Smooth muscle cell (in vitro differentiated cells): ENCODE measurements around the gene MBP. TPM values are rescaled to one million over a fixed set of nuclear protein-coding genes. Genes with fewer than 3 reads are reported as not detected.

ENCODE experiments used
- DNase-seq: peaks from one replicate; lab custom pipeline; 2025; ENCODE audit not compliant: unreplicated experiment; lab: John Stamatoyannopoulos, UW
- H2AFZ ChIP-seq: fragments of 200-600 bp; sonication (generic); 2 replicates; pipeline ENCODE4 v1.6.0; 2016; ENCODE audit warnings: antibody characterized with exemption, low read depth, mild to moderate bottlenecking
- H3F3A ChIP-seq: fragments of 200-600 bp; sonication (generic); 2 replicates; pipeline ENCODE4 v1.6.0; 2017; ENCODE audit warnings: antibody characterized with exemption, low read depth
- H3K27ac ChIP-seq: fragments of 200-600 bp; sonication (generic); 2 replicates; pipeline ENCODE4 v1.5.1; 2016; ENCODE audit warnings: low read depth, mild to moderate bottlenecking
- H3K27me3 ChIP-seq: fragments of 200-600 bp; sonication (generic); 2 replicates; pipeline ENCODE4 v1.6.1; 2016; ENCODE audit warnings: low read depth, mild to moderate bottlenecking
- H3K36me3 ChIP-seq: fragments of 200-600 bp; sonication (generic); 2 replicates; pipeline ENCODE4 v1.5.1; 2016; ENCODE audit warnings: low read depth
- H3K4me1 ChIP-seq: fragments of 200-600 bp; sonication (generic); 2 replicates; pipeline ENCODE4 v1.5.1; 2016; ENCODE audit warnings: low read depth
- H3K4me2 ChIP-seq: fragments of 200-600 bp; sonication (generic); 2 replicates; pipeline ENCODE4 v1.6.0; 2016; ENCODE audit warnings: mild to moderate bottlenecking
- H3K4me3 ChIP-seq: fragments of 200-600 bp; sonication (generic); 2 replicates; pipeline ENCODE4 v1.5.1; 2016; ENCODE audit warnings: mild to moderate bottlenecking
- H3K79me2 ChIP-seq: fragments of 200-600 bp; sonication (generic); 2 replicates; pipeline ENCODE4 v1.6.0; 2016; ENCODE audit warnings: low read depth, mild to moderate bottlenecking
- H3K9ac ChIP-seq: fragments of 200-600 bp; sonication (generic); 2 replicates; pipeline ENCODE4 v1.6.0; 2016; ENCODE audit warnings: low read depth
- H3K9me3 ChIP-seq: fragments of 200-600 bp; sonication (generic); replicated peaks from 2 replicates; pipeline ENCODE4 v1.5.1; 2016; ENCODE audit warnings: low read depth
- H4K20me1 ChIP-seq: fragments of 200-600 bp; sonication (generic); 2 replicates; pipeline ENCODE4 v1.6.0; 2016; ENCODE audit warnings: low read depth
- WGBS: methylation state at CpG from one replicate; pipeline ENCODE4 v1.1.7; 2016; ENCODE audit warnings: low lambda C conversion rate; 5-methylcytosine and 5-hydroxymethylcytosine counted together
- polyA plus RNA-seq: library from polyadenylated mRNA; unstranded; fragments of >200 nt; fragmentation: Nextera tagmentation; extraction: Ambion mirVana; gene quantifications from 2 replicates; pipeline ENCODE4 v1.2.1, GENCODE V29; 2016
- total RNA-seq: library from RNA; depleted of rRNA; stranded (reverse); fragments of >200 nt; gene quantifications from 2 replicates; pipeline ENCODE4 v1.2.3, GENCODE V29; 2014
- TF ChIP-seq, protein P1 (sequence below): fragments of 200-600 bp; sonication (generic); IDR thresholded peaks from 2 replicates; pipeline ENCODE4 v1.5.1; 2017; ENCODE audit warnings: borderline replicate concordance, mild to moderate bottlenecking, antibody characterized with exemption; ENCODE audit not compliant: insufficient read depth, poor library complexity, severe bottlenecking

MBP gene
- total and polyA plus RNA-seq, 2 experiments from 2014 or later: 1.4 to 5.1 TPM

DNA sequence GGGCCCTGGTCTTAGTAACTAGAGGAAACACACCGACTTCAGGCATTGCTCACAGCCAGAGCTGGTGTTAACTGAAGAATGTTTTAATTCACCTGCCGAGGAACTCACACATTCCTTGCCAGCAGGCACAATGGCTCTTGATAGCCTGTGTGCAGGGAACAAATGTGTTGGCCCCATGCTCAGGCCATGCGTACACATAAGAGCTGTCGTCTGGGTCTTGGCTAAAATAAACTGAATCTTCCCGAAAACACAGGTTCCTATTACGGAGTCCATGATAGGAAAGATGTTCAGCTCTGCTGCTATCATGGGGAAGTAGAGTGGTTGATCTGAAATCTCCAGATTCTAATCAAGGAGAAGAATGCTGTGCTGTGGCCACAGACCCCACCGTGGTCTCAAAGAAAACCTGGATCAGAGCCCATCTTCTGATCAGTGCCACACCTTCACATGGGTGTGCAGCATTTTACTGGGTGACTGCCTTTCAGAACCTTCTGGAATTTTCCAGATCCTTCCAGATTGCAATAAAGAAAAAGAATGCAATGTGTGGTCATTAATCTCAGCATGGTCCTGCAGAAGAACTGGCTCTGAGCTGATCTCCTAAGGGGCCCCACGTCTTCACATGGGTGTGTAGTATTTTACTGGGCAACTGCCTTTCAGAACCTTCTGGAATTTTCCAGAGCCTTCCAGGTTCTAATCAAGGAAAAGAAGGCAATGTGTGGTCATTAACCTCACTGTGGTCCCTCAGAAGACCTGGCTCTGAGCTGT lies 17.2 kb downstream of the MBP start:
- peak overlapping the region; percentile 72 for H3K4me2 ChIP-seq
- H3K27ac ChIP-seq: peak overlapping the region; percentile 62
- peaks cover 3% of the 10 kb centered on the region for H3F3A ChIP-seq
- TF ChIP-seq, protein P1, sequence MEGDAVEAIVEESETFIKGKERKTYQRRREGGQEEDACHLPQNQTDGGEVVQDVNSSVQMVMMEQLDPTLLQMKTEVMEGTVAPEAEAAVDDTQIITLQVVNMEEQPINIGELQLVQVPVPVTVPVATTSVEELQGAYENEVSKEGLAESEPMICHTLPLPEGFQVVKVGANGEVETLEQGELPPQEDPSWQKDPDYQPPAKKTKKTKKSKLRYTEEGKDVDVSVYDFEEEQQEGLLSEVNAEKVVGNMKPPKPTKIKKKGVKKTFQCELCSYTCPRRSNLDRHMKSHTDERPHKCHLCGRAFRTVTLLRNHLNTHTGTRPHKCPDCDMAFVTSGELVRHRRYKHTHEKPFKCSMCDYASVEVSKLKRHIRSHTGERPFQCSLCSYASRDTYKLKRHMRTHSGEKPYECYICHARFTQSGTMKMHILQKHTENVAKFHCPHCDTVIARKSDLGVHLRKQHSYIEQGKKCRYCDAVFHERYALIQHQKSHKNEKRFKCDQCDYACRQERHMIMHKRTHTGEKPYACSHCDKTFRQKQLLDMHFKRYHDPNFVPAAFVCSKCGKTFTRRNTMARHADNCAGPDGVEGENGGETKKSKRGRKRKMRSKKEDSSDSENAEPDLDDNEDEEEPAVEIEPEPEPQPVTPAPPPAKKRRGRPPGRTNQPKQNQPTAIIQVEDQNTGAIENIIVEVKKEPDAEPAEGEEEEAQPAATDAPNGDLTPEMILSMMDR: no peak
- no peak overlapping the region for H2AFZ ChIP-seq
- no peak for DNase-seq
- H3K79me2 ChIP-seq: no peaks in the 10 kb centered on the region
- 81% methylated on average over 8 of the region's 8 CpGs for WGBS
- H3K9me3 ChIP-seq: no peaks in the 10 kb centered on the region
- H3K4me1 ChIP-seq: peaks cover 4% of the 10 kb centered on the region
- no peak overlapping the region for H3K4me3 ChIP-seq
- no peaks in the 10 kb centered on the region for H3K36me3 ChIP-seq
- no peaks in the 10 kb centered on the region for H4K20me1 ChIP-seq
- peak overlapping the region; percentile 33 for H3K9ac ChIP-seq
- H3K27me3 ChIP-seq: no peaks in the 10 kb centered on the region

DNA sequence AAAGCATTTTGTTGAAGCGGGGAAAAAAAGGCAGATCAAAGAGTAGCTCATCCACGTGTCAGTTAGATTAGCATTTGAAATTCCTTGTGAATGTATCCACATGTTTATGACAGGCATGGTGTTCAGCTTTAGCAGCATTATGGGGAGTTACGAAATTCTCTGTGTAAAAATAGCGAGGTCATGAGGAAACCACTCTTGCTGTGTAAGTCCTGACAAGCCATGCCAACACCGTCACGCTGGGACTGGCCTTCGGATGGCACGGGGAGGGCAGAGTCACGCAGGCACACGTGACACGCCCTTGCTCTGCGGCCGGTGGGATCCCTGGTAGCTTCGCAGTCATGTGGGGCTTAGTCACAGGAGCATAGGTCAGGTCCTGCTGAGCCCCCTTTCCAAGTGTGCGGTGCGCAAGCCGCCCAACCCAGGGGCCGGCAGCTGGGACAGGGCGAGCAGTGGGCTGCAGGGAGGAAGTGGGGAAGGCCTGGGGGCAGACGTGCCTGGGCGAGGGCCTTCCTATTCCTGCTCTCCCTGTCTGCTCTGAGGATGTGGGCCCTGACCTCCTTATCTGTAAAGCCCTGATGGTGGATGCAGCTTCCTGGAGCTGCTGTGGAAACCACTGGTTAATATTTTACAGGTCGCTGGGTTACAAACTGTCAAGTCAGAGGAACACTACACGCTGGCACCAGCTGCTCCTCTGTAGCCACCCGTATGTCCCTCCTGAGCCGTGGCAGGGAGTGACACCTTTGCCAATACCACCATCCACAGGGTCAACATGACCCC lies 18.0 kb downstream of the MBP start:
- H3K9ac ChIP-seq: peak overlapping the region; percentile 33
- TF ChIP-seq, protein P1: no peak
- WGBS: 40% methylated on average over 25 of the region's 25 CpGs
- DNase-seq: peak; percentile 26
- peaks cover 4% of the 10 kb centered on the region for H3K4me1 ChIP-seq
- no peaks in the 10 kb centered on the region for H3K79me2 ChIP-seq
- H3K27ac ChIP-seq: peak overlapping the region; percentile 62
- no peaks in the 10 kb centered on the region for H3K27me3 ChIP-seq
- no peak overlapping the region for H2AFZ ChIP-seq
- H3K9me3 ChIP-seq: no peaks in the 10 kb centered on the region
- no peaks in the 10 kb centered on the region for H4K20me1 ChIP-seq
- peak overlapping the region; percentile 72 for H3K4me2 ChIP-seq
- H3F3A ChIP-seq: peaks cover 3% of the 10 kb centered on the region
- peak overlapping the region; percentile 6 for H3K4me3 ChIP-seq
- H3K36me3 ChIP-seq: no peaks in the 10 kb centered on the region

DNA sequence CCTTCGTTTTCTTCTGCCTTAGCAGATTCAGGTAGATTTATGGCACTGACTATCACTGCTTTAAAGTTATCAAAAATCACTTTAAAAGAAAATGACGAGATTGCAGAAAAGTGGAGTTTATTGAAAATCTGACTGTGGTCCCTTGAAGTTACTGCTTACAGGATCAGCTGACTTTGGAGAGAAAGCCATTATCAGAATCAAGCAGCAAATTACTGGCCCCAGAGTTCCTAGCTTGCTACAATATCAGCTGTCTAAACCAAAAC lies 18.5 kb downstream of the MBP start:
- 54% methylated on average over 2 of the region's 2 CpGs for WGBS
- H3K9ac ChIP-seq: no peak overlapping the region
- TF ChIP-seq, protein P1: no peak
- H3K4me3 ChIP-seq: peak overlapping the region; percentile 6
- H3K79me2 ChIP-seq: no peaks in the 10 kb centered on the region
- H3K4me1 ChIP-seq: peaks cover 4% of the 10 kb centered on the region
- no peaks in the 10 kb centered on the region for H3K27me3 ChIP-seq
- H3F3A ChIP-seq: peaks cover 6% of the 10 kb centered on the region
- peak overlapping the region; percentile 62 for H3K27ac ChIP-seq
- no peak for DNase-seq
- H2AFZ ChIP-seq: no peak overlapping the region
- H3K36me3 ChIP-seq: no peaks in the 10 kb centered on the region
- no peaks in the 10 kb centered on the region for H3K9me3 ChIP-seq
- peak overlapping the region; percentile 72 for H3K4me2 ChIP-seq
- H4K20me1 ChIP-seq: no peaks in the 10 kb centered on the region
